HepG2 (cell line): ENCODE data around the gene ZNF24. TPM values are rescaled to one million over a fixed set of nuclear protein-coding genes. Genes with fewer than 3 reads are reported as not detected.

Experiments used
- ATAC-seq: fragments of 200-7000 bp; cut with Tn5 transposase; 3 replicates; pipeline ENCODE4 v1.9.1; 2020; ENCODE audit warnings: mild to moderate bottlenecking, moderate library complexity
- BruUV-seq: library from RNA; stranded (reverse); fragments of 400-500 nt; replicated peaks from 2 replicates; lab custom pipeline; 2021; lab: Mats Ljungman, UMichigan
- CTCF ChIA-PET: fragments of 300-600 bp; formaldehyde crosslinking; extraction: SDS; loops from one replicate; lab custom pipeline; 2021; ENCODE audit warnings: low total read pairs, inconsistent platforms, low intra/inter-chr PET ratio; lab: Yijun Ruan, JAX
- POLR2A ChIA-PET: fragments of 350-600 bp; sonication (Branson Sonifier 250); formaldehyde crosslinking; loops from one replicate; lab custom pipeline; 2020; ENCODE audit warnings: antibody characterized with exemption, inconsistent platforms; lab: Yijun Ruan, JAX
- DNase-seq: peaks from one replicate; pipeline ENCODE4 v3.0.0-alpha.2; 2015; ENCODE audit warnings: low spot score
- FAIRE-seq: peaks from 3 replicates; lab custom pipeline; 2011; peaks lifted over from hg19 to GRCh38; lab: Jason Lieb, UNC
- H2AFZ ChIP-seq: one replicate; pipeline ENCODE4 v1.6.1; 2011; ENCODE audit warnings: low read length, inconsistent platforms
- H3K27ac ChIP-seq: fragments of 300-600 bp; 3 replicates; pipeline ENCODE4 v1.8.0; 2011; ENCODE audit warnings: mixed run types, mild to moderate bottlenecking, mixed read lengths, low read length, inconsistent platforms; ENCODE audit not compliant: insufficient read depth; ENCODE audit errors: extremely low read length
- H3K27me3 ChIP-seq, 2 experiments: fragments of 200-600 bp in 1 of 2; 2 replicates in 1 of 2; 3 replicates in 1 of 2; pipeline versions ENCODE4 v1.6.0 to v1.8.0; 2011; ENCODE audit warnings: low read length in 2 of 2, mild to moderate bottlenecking in 2 of 2, moderate library complexity in 2 of 2, inconsistent platforms in 1 of 2; ENCODE audit not compliant: insufficient read depth in 2 of 2, control insufficient read depth in 1 of 2
- H3K36me3 ChIP-seq, 2 experiments: fragments of 200-600 bp in 1 of 2; replicated peaks in 1 of 2; 2 replicates in 1 of 2; 3 replicates in 1 of 2; pipeline versions ENCODE4 v1.5.1 to v1.8.0; 2011; ENCODE audit warnings: low read length in 2 of 2, inconsistent platforms in 1 of 2; ENCODE audit not compliant: insufficient read depth in 2 of 2, control insufficient read depth in 1 of 2
- H3K4me1 ChIP-seq: 2 replicates; pipeline ENCODE4 v1.5.1; 2012; ENCODE audit warnings: low read length, inconsistent platforms; ENCODE audit not compliant: insufficient read depth
- H3K4me2 ChIP-seq: 2 replicates; pipeline ENCODE4 v1.6.0; 2011; ENCODE audit warnings: low read depth, low read length, inconsistent platforms
- H3K4me3 ChIP-seq, 3 experiments: fragments of 200-600 bp in 1 of 3; sonication (generic), shearing (Covaris generic) in 1 of 3; replicated peaks in 1 of 3; 2 replicates each; pipeline ENCODE4 v1.5.1; 2011 to 2016; ENCODE audit warnings: low read length in 3 of 3, inconsistent platforms in 2 of 3, low read depth in 2 of 3, mild to moderate bottlenecking in 2 of 3, control low read depth in 1 of 3, mixed read lengths in 1 of 3; ENCODE audit not compliant: insufficient read depth in 1 of 3
- H3K79me2 ChIP-seq: one replicate; pipeline ENCODE4 v1.6.1; 2011; ENCODE audit warnings: low read length, inconsistent platforms; ENCODE audit not compliant: insufficient read depth
- H3K9ac ChIP-seq: 2 replicates; pipeline ENCODE4 v1.6.0; 2011; ENCODE audit warnings: mild to moderate bottlenecking, low read depth, low read length, inconsistent platforms; ENCODE audit not compliant: insufficient read depth
- H3K9me3 ChIP-seq: 2 replicates; pipeline ENCODE4 v1.5.1; 2012; ENCODE audit warnings: mild to moderate bottlenecking, low read length
- H4K20me1 ChIP-seq: 2 replicates; pipeline ENCODE4 v1.6.0; 2011; ENCODE audit warnings: inconsistent platforms, mild to moderate bottlenecking, low read length, moderate library complexity; ENCODE audit not compliant: insufficient read depth
- ARNTL ChIP-seq: sonication (generic); formaldehyde crosslinking; IDR thresholded peaks from 2 replicates; pipeline ENCODE4 v1.4.0; 2020; ENCODE audit warnings: mild to moderate bottlenecking, missing genetic modification reagents
- GABPB1 ChIP-seq: IDR thresholded peaks from 2 replicates; pipeline ENCODE4 v1.6.1; 2016; ENCODE audit warnings: mild to moderate bottlenecking, missing genetic modification reagents, moderate library complexity, missing compliant biosample characterization
- IRX3 ChIP-seq: sonication (generic); formaldehyde crosslinking; IDR thresholded peaks from 2 replicates; pipeline ENCODE4 v1.8.1; 2023; ENCODE audit warnings: mild to moderate bottlenecking, low read depth, missing genetic modification reagents, borderline replicate concordance
- MIER3 ChIP-seq: IDR thresholded peaks from 2 replicates; pipeline ENCODE4 v1.6.1; 2016; ENCODE audit warnings: missing compliant biosample characterization, borderline replicate concordance
- MYC ChIP-seq: sonication (generic); formaldehyde crosslinking; IDR thresholded peaks from 2 replicates; pipeline ENCODE4 v1.9.0; 2021; ENCODE audit warnings: missing genetic modification reagents, borderline replicate concordance
- NCOA1 ChIP-seq: sonication (generic); formaldehyde crosslinking; IDR thresholded peaks from 2 replicates; pipeline ENCODE4 v1.9.0; 2021; ENCODE audit warnings: missing genetic modification reagents
- NCOA5 ChIP-seq: sonication (generic); formaldehyde crosslinking; IDR thresholded peaks from 2 replicates; pipeline ENCODE4 v1.4.0; 2020; ENCODE audit warnings: missing genetic modification reagents
- PAWR ChIP-seq: sonication (generic); formaldehyde crosslinking; IDR thresholded peaks from 2 replicates; pipeline ENCODE4 v1.4.0; 2020; ENCODE audit warnings: missing genetic modification reagents, mild to moderate bottlenecking, borderline replicate concordance
- PCBP2 ChIP-seq: fragments of 200-400 bp; formaldehyde crosslinking; optimal IDR thresholded peaks from 2 replicates; pipeline ENCODE3; 2018; ENCODE audit warnings: low read length, low read depth; ENCODE audit not compliant: poor library complexity, severe bottlenecking
- POLR2A ChIP-seq, 2 experiments: IDR thresholded peaks; 2 replicates each; pipeline ENCODE4 v1.6.1; 2011; ENCODE audit warnings: low read depth in 2 of 2, low read length in 2 of 2, mild to moderate bottlenecking in 1 of 2, moderate library complexity in 1 of 2; ENCODE audit not compliant: insufficient read depth in 1 of 2
- TCF12 ChIP-seq, 2 experiments: fragments of 450-650 bp in 1 of 2; sonication (generic) in 1 of 2; formaldehyde crosslinking in 1 of 2; IDR thresholded peaks; 2 replicates each; pipeline versions ENCODE4 v1.6.1 to v1.8.0; 2017 to 2022; ENCODE audit warnings: antibody characterized with exemption in 1 of 2, mild to moderate bottlenecking in 1 of 2, missing genetic modification reagents in 1 of 2, moderate library complexity in 1 of 2
- TOPORS ChIP-seq: sonication (generic); formaldehyde crosslinking; IDR thresholded peaks from 2 replicates; pipeline ENCODE4 v1.8.0; 2023; ENCODE audit warnings: mild to moderate bottlenecking, missing genetic modification reagents
- WIZ ChIP-seq: sonication (generic); formaldehyde crosslinking; IDR thresholded peaks from 2 replicates; pipeline ENCODE4 v1.5.1; 2020; ENCODE audit warnings: mild to moderate bottlenecking, missing genetic modification reagents
- ZFP82 ChIP-seq: sonication (generic); formaldehyde crosslinking; IDR thresholded peaks from 2 replicates; pipeline ENCODE4 v1.5.1; 2020; ENCODE audit warnings: mild to moderate bottlenecking, missing genetic modification reagents, borderline replicate concordance
- ZNF3 ChIP-seq: IDR thresholded peaks from 2 replicates; pipeline ENCODE4 v1.7.0; 2017; ENCODE audit warnings: inconsistent platforms
- ZNF564 ChIP-seq: sonication (generic); formaldehyde crosslinking; IDR thresholded peaks from 2 replicates; pipeline ENCODE4 v1.8.1; 2023; ENCODE audit warnings: mild to moderate bottlenecking, missing genetic modification reagents
- ZNF572 ChIP-seq: sonication (generic); formaldehyde crosslinking; IDR thresholded peaks from 2 replicates; pipeline ENCODE4 v1.5.1; 2020; ENCODE audit warnings: mild to moderate bottlenecking, missing genetic modification reagents
- ZNF788 ChIP-seq: sonication (generic); formaldehyde crosslinking; IDR thresholded peaks from 2 replicates; pipeline ENCODE4 v1.5.0; 2020; ENCODE audit warnings: mild to moderate bottlenecking, missing genetic modification reagents, borderline replicate concordance
- ZNF792 ChIP-seq: IDR thresholded peaks from 2 replicates; pipeline ENCODE4 v1.6.1; 2016
- WGBS: methylation state at CpG from one replicate; pipeline ENCODE4 v1.1.6; 2017; ENCODE audit warnings: low lambda C conversion rate; 5-methylcytosine and 5-hydroxymethylcytosine counted together
- in situ Hi-C: cut with HindIII; loops from 2 replicates; pipeline ENCODE4 v1.10.0; 2017; ENCODE audit warnings: low pct_unique_long_range_greater_than_20kb; ENCODE audit not compliant: extremely low pct_ligation_motif_present
- intact Hi-C: fragments of 100-400 bp; cut with micrococcal nuclease; formaldehyde crosslinking; loops from one replicate; pipeline ENCODE4 v1.10.0; 2022; ENCODE audit not compliant: unreplicated experiment
- polyA plus RNA-seq, 8 experiments: library from polyadenylated mRNA; depleted of rRNA in 3 of 8; stranded (reverse) in 7 of 8; unstranded in 1 of 8; fragments of >200 nt; fragmentation: Illumina TruSeq in 4 of 8; extraction: Trizol in 4 of 8; gene quantifications; 2 replicates each; pipeline versions ENCODE4 v1.2.1 to v1.2.3, GENCODE V29; 2011 to 2016; ENCODE audit warnings: low read depth in 4 of 8, missing spikeins in 1 of 8, mixed read lengths in 1 of 8; ENCODE audit not compliant: insufficient read depth in 1 of 8
- total RNA-seq, 5 experiments: library from RNA; depleted of rRNA; stranded (reverse); fragments of >200 nt; fragmentation: Illumina TruSeq; extraction: Trizol; gene quantifications; 2 replicates each; pipeline ENCODE4 v1.2.3, GENCODE V29; 2016; ENCODE audit warnings: low read depth in 1 of 5
- TF ChIP-seq, protein P1 (sequence below): sonication (generic); formaldehyde crosslinking; IDR thresholded peaks from 2 replicates; pipeline ENCODE4 v1.4.0; 2020; ENCODE audit warnings: missing genetic modification reagents
- TF ChIP-seq, protein P2 (sequence below): IDR thresholded peaks from 2 replicates; pipeline ENCODE4 v1.6.1; 2016; ENCODE audit warnings: missing genetic modification reagents, missing compliant biosample characterization

The ZNF24 gene
- total and polyA plus RNA-seq, 2 of the 13 experiments (the other 11 are each of a cell fraction or from before 2014, with no cell fraction given) = 19.5 to 41.1 TPM

DNA sequence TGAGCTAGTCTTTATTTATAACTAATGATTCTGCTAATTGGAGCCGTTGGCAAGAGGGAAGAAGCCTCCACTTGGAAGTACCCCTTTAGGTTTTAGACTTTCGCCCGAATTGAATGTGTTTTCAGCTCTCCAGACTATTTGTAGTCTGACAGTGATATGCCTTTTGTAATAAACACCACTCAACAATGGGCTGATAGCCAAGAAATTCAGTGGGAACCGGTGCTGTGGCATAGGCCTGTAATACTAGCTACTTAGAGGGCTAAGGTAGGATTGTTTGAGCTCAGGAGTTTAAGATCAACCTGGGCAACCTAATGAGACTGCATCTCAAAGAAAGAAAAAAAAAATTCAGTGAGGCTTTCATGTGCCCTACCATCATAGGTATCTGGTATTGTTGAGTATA is 40.6 kb downstream of the ZNF24 start:
- Histone ChIP-seq H2AFZ (no peak overlapping the region), H3K9ac (no peak overlapping the region), H3K36me3 (peaks cover 4 to 47% of the 10 kb centered on the region in 2 experiments; a peak in 3 of 5 replicates), H3K4me3 (no peak overlapping the region), H3K27me3 (no peaks in the 10 kb centered on the region), H3K79me2 (peaks cover 10% of the 10 kb centered on the region), H3K27ac (no peak overlapping the region), H4K20me1 (no peaks in the 10 kb centered on the region), H3K4me1 (no peaks in the 10 kb centered on the region), H3K4me2 (no peak overlapping the region), H3K9me3 (peaks cover 68% of the 10 kb centered on the region)
- intact Hi-C loops = no loop called here
- WGBS = 97% methylated on average over 4 of the region's 4 CpGs
- ChIA-PET CTCF (no interaction called here), POLR2A (interaction anchor here (2.4 kb wide), 1 partner anchor 14 kb away, joined by 5 read pairs; the partner anchor contains the start of gene ZSCAN30)
- no peak for DNase-seq
- FAIRE-seq = no peak
- no peak for ATAC-seq
- in situ Hi-C loops = no loop called here
- no TSS peak for BruUV-seq
- no peak for TF ChIP-seq ZNF788
- TF ChIP-seq ZNF3 (CRISPR knock-in tag) = no peak
- TF ChIP-seq PCBP2 = no peak
- TF ChIP-seq POLR2A (IDR thresholded peaks at IDR 0.05; ENCODE audit: insufficient read depth in 1 of 2, low read depth in 2 of 2, low read length in 2 of 2) = no peak
- no peak for TF ChIP-seq PAWR (CRISPR knock-in tag)
- TF ChIP-seq NCOA1 = no peak
- no peak for TF ChIP-seq ARNTL (CRISPR knock-in tag)
- TF ChIP-seq MYC (CRISPR knock-in tag) = no peak

DNA sequence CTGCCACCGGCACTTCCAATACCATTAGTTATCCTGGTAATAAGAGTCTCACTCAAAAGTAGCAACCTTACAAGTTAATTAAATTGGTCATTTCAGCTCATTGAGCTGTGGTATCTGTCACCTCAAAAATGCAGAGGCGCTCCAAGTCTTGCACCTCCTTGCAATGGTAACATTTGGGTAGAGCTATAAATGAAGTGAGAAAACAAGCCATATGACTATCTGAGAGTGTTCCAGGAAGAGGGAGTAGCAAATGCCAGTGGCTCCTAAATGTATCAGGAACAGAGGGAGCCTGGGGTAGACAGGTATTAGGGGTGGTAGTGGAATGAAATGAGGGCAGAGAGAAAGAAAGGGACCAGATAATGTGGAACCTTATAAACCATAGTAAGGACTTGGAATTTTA is 48.2 kb downstream of the ZNF24 start:
- FAIRE-seq (no peak), ATAC-seq (no peak), DNase-seq (no peak)
- no TSS peak for BruUV-seq
- Histone ChIP-seq H3K4me2 (no peak overlapping the region), H3K27me3 (no peaks in the 10 kb centered on the region), H3K9ac (no peak overlapping the region), H3K4me3 (no peak overlapping the region), H4K20me1 (no peaks in the 10 kb centered on the region), H3K36me3 (peaks cover 6 to 37% of the 10 kb centered on the region in 2 experiments; a peak in 3 of 5 replicates), H2AFZ (no peak overlapping the region), H3K27ac (no peak overlapping the region), H3K79me2 (peaks cover 26% of the 10 kb centered on the region), H3K9me3 (peaks cover 4% of the 10 kb centered on the region; the same call in 1 of the 2 replicates), H3K4me1 (peaks cover 15% of the 10 kb centered on the region)
- in situ Hi-C loops = no loop called here
- ChIA-PET CTCF (no interaction called here), POLR2A (no interaction called here)
- TF ChIP-seq ZFP82 (CRISPR knock-in tag) (no peak), WIZ (CRISPR knock-in tag) (no peak), ZNF564 (CRISPR knock-in tag) (no peak), ZNF792 (CRISPR knock-in tag) (no peak), GABPB1 (CRISPR knock-in tag) (no peak), TCF12 (IDR thresholded peaks at IDR 0.05) (no peak), TCF12 (CRISPR knock-in tag; IDR thresholded peaks at IDR 0.05) (no peak), TOPORS (CRISPR knock-in tag) (no peak), IRX3 (CRISPR knock-in tag) (no peak), MIER3 (CRISPR knock-in tag) (no peak), NCOA5 (CRISPR knock-in tag) (no peak), ZNF572 (no peak)
- TF ChIP-seq, protein P1, sequence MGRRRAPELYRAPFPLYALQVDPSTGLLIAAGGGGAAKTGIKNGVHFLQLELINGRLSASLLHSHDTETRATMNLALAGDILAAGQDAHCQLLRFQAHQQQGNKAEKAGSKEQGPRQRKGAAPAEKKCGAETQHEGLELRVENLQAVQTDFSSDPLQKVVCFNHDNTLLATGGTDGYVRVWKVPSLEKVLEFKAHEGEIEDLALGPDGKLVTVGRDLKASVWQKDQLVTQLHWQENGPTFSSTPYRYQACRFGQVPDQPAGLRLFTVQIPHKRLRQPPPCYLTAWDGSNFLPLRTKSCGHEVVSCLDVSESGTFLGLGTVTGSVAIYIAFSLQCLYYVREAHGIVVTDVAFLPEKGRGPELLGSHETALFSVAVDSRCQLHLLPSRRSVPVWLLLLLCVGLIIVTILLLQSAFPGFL (CRISPR knock-in tag) = no peak
- TF ChIP-seq, protein P2, sequence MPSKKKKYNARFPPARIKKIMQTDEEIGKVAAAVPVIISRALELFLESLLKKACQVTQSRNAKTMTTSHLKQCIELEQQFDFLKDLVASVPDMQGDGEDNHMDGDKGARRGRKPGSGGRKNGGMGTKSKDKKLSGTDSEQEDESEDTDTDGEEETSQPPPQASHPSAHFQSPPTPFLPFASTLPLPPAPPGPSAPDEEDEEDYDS (CRISPR knock-in tag) = no peak
- intact Hi-C loops = no loop called here
- 95% methylated on average over 2 of the region's 2 CpGs for WGBS
